NT2/D1 (cell line): ENCODE results near the gene DPF1.

Experiments used
- SUZ12 ChIP-seq: IDR thresholded peaks from 2 replicates; pipeline ENCODE4 v1.6.1; 2011; ENCODE audit not compliant: insufficient read length, insufficient read depth; ENCODE audit errors: extremely low read depth
- YY1 ChIP-seq: IDR thresholded peaks from 2 replicates; pipeline ENCODE4 v1.6.1; 2011; ENCODE audit not compliant: insufficient read length, insufficient read depth

DNA sequence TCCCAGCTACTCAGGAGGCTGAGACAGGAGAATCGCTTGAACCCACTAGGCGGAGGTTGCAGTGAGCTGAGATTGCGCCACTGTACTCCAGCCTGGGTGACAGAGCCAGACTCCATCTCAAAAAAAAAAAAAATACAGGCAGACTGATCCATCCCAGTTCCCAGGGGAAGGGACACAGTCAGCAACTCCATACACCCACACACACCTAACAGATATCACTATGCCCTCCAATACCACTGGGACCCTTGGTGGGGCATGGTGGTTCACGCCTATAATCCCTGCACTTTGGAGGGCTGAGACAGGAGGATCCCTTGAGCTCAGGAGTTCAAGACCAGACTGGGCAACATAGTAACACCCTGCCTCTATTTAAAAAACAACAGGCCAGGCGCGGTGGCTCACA lies 2.6 kb downstream of the DPF1 start:
- TF ChIP-seq SUZ12 (no peak), YY1 (no peak)
